Head of caudate nucleus (tissue), 42 donors: Measurements from ENCODE around the gene GRID1.

Source experiments
- DNase-seq, 42 donors: peaks; one replicate each; pipeline versions ENCODE4 v3.0.0 to v3.0.0-alpha.2; 2020 to 2021; ENCODE audit warnings: mixed read lengths in 7 of 42
- intact Hi-C: fragments of 100-400 bp; cut with DNase I; formaldehyde crosslinking; loops from one replicate; pipeline ENCODE4 v1.15.0; 2022

The GRID1 gene

DNA sequence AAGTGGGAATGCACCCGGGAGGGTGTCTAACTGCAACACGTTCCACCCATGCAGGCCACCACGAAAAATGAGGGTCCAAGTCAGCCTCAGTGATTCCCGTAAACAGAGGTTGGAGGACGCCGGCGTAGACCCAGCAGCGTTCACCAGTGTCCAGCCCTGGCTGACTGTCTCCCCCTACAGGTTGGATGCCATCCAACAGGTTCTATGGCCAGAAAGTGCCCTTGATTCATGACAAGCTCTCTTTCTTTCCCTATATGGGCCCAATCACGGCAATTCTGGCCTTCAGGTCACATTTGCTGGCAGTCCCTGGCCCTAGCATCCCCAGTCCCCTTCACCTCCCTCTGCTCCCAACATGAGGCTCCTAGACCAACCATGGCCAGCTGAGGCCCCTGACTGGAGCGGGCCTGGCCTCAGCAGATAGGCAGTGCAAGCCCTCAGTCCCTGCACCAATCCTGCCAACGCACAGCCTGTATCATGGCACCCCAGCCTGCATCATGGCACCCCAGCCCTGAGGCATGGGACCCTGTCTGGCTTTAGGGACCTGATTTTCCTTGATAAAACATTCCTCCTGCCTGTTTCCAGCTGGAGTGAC is 227.4 kb downstream of the GRID1 start:
- DNase-seq, result peak in 39 of 42 donors; percentile 17 to 84 (median 57)
- intact Hi-C loops, result no loop called here

DNA sequence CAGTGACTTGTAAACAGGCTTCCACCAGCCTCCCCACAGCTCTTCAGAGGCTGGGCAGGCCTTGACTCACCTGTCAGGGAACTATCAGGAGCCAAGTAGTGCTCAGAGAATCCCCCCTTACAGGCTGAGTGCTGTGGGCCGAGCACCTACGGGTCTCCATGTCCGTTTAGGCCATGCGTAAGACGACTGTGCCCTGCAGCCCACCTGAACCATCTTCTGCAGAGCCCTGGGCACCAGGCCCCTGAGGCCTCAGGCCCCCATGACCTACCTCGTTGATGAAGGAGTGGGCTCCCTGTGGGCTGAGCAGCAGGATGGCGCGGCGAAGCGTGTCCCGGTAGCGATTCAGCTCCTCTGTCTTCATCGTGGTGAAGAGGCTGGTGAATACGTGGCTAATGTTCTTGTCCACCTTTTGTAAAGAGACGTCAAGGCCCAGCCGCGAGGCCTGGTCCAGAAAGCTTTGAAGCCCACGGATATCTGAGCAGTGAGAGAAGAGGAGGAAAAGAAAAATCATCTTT is 228.0 kb downstream of the GRID1 start:
- intact Hi-C loops, result no loop called here
- DNase-seq, result no peak

DNA sequence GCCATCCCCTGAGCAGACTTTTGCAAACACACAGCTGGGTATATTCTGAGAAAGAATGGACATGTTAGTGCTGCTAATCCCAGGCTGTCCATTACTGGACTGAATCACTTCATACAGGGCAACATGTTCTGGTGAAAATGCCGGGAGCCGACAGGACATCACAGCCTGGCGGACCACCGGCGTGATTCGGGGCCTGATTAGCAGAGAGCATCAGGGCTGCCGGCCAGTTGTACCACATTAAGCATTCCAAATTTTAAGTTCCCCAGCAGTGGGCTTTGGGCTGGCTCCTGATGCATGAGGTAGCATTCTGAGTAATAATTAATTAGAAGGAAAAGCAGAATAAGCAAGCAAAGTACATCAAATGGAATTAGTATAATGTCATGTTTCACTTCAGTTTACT is 229.0 kb downstream of the GRID1 start:
- no peak for DNase-seq
- intact Hi-C loops, result no loop called here

DNA sequence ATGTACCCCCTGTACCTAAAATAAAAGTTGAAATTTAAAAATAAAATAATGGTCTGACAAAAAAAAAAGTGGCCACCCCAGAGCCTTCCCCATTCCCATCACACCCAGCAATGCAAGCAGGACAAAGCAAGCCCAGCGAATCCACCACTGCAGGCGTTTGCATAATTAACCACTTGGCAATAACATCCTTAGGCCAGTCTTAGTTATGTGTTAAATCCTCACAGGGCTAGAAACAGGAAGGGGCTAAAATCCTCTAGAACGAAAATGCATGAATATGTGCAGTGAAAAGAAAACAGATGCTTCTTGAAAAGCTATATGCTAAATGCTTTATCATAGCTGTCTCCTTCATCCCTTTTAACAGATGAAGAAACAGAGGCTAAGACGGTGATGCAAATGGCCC is 229.7 kb downstream of the GRID1 start:
- DNase-seq, result no peak
- intact Hi-C loops, result no loop called here

DNA sequence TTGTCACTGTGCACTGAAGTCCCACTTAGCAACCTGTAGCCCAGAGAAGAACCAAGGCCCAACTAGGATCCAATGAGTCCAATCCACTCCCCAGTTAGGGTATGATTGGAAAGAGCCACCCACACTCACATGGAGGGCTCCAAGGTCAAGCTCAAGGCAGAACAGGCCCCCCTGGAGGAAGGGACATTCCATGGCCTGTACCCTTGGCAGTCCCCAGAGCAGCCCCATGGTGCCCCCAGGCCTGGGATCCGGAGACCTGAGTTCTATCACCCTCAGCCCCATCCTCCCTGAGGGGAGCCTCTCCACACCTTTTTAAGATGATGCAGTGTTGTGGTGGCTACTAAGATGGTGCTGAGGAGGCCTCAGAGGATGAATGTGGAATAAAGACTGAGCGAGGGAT is 231.4 kb downstream of the GRID1 start:
- intact Hi-C loops, result no loop called here
- DNase-seq, result no peak

DNA sequence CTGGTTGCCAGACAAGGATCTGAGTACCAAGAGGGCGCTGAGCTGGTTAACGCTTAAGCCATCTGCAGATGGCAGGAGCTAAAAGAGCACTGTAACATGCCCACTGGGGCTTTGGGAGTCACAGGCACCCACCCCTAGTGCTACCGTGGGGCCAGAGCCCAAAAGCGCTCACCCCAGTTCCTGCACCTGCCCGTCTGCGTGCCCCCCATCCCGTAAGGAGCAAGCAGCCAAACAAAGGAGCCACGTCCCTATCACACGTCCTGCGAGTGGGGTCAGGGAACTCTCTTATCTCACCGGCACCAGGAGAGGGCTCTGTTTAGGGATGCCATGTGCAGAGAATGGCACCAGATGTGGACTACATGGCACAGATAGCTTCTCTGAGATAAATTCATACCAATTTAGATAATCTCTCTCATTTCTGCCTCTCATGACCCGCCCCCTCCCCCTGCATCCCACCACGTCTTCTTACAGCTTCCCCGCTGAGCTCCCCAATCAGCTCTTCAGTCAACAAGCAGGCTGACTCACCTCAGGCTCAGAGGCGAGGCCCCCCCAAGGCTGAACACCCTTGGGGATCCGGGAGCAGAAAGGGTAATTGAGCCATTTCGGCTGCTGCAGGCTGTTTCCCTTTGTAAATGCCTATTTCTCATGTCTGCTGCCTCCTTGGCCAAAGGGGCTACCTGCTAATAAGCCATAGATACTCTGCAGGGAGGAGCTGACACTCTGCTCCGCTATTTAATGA is 235.7 kb downstream of the GRID1 start:
- intact Hi-C loops, result no loop called here
- DNase-seq, result peak in 6 of 42 donors; percentile 24 to 56 (median 36)

DNA sequence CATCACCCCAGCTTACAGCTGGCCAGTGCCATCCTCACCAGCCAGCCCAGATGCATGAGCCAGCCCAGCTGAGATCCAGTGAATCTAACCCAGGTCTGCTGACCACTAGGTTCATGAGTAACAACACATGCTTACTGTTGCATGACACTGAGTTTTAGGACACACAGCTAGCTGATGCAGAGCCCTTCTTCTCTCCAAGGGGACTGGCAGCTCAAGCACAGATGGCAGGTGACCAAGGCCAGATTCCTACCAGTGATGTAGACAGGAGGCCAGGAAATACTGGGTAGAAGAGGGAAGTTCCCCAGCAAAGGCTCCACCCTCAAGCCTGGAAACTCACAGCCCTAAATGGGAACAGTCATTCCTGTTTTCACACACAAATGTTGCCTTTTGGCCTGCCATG is 236.6 kb downstream of the GRID1 start:
- intact Hi-C loops, result no loop called here
- no peak for DNase-seq

DNA sequence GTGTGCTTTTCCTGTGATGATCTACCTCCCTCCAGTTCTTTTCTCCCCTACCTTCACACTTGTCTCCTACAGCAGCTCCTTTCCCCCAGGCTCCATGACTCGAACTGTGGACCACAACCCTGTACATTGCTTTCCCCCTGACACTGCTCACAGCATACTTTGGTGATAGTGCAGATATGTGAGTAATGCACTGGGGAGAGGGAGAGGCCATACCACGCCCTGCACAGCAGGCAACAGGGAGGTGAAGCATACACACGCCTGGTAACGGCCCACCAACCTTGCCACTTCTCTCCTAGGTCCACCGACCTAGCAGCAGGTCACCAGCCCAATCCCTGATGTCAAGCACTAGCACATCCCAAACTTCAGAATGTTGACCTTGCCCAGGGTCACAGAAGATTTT is 238.2 kb downstream of the GRID1 start:
- DNase-seq, result no peak
- intact Hi-C loops, result no loop called here

DNA sequence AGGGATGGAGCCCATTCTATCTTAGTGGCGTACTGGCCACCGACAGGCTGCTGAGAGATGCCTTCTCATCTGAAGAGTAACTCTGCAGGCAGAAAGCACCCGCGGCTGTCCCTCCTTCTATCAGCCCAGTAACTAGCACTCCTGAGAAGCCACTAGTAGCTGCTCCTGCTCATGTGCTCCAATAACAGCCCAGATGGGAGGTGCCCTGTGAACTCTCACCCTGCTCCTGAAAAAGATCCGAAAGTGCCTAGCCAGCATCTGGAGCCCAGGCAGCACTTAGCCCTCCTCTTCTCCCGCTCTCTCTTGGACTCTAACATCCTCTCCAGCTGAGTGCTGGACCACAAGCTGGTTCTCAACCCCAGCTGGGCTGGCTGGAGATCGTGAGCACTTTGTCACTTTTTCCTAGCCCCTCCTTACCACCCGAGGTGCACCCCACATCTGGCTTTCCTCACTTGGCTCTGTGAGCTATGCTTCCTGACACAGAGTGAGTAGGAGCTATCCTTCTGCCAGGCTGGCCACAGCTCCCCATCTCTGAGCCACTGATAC is 239.2 kb downstream of the GRID1 start:
- intact Hi-C loops, result no loop called here
- DNase-seq, result no peak

DNA sequence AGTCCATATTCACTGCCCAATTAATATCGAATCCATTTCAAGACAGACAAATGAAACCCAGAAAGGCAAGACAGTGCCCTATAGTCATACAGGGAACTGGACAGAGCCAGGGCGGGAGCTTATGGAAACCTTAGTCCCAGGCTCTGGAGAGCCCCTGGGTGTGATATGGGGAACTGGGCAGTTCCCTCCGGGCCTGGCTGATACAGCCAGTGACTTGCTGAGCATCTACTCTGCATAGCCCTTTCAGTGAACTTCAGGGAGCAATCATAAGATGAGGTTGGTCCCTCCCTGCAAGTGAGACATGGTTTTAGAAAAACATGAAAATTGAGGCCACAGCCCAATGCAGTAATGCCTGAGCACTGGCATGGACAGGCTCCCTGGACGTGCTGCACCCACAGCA is 241.9 kb downstream of the GRID1 start:
- no peak for DNase-seq
- intact Hi-C loops, result no loop called here

DNA sequence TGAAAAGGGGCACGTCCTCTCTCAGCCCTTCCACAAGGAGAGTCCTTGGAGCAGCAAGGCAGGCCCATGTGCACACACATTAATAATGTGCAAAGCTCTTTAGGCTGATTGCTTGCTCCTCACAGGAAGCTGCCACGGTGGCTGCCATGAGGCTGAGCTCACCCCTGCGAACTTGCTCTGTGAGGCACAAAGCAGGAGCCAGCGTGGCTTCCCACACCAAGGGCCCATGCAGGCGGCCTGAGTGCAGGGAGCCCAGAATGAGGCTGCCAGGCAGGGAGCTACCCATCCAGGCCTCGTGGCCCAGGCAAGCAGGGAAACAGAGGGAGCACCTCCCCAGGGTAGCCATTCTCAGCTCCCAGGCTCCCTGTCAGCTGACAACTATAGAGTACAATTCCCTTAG is 242.9 kb downstream of the GRID1 start:
- DNase-seq, result no peak
- intact Hi-C loops, result no loop called here

DNA sequence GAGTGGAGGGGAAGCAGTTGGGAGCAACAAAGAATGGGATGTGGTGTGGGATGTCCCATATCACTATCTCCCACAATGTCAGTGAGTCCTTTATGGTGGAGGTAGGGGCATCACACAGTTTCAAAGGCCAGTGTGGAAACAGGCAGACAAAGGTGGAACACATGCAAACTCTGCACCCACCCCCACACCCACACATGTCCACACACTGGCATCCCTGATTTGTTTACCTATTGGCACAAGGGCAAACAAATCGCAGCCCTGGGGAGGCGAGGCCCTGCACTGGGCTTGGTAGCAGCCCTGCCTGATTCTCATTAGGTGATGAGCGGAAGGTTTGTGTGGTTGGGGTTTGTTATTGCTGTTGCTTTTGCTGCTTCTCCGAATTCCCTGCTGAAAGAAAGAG is 243.3 kb downstream of the GRID1 start:
- intact Hi-C loops, result no loop called here
- no peak for DNase-seq

DNA sequence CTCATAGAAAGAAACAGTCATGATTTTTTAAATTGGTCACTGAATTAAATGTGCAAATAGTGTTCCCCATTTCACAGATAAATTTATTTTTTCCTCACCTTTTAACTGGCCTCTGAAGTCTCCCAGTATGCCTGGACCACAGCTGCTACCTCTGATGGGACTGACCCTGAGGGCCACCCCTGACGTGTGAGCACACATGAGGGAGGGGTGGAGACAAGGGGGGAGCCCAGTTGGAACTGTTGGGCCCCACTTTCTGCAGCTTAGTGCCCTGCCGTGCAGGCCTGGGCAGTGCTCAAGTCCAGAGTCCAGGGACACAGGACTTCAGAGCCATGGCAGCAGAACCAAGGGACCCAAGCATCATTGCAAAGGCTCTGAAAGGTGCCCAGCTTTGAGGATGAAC is 243.9 kb downstream of the GRID1 start:
- no peak for DNase-seq
- intact Hi-C loops, result no loop called here

DNA sequence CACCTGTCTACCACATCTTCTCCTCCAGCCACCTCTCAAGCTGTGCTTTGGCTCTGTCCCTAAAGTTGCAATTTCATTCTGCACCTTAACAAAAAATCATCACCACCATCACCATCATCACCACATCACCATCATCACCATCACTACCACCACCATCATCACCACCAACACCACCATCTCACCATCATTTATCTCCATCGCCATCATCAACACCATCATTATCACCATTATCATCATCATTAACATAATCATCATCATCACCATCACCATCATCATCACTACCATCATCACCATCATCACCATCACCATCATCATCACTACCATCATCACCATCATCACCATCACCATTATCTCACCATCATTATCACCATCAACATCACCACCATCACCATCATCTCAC is 245.4 kb downstream of the GRID1 start:
- intact Hi-C loops, result no loop called here

DNA sequence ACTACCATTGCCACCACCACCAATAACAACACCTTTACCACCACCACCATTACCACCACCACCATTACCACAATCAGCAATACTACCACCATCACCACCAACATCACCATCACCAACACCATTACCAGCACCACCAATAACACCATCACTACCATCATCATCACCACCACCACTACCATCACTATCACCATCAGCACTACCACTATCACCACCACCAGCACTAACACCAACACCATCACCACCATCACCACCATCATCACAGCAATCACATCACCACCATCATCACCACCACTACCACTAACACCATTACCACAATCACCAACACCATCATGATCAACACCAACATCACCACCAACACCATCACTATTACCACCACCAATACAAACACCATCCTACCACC is 249.5 kb downstream of the GRID1 start:
- intact Hi-C loops, result no loop called here
- no peak for DNase-seq

More for the DNA sequence above, 245.4 kb downstream of the GRID1 start:
- DNase-seq, result no peak

DNA sequence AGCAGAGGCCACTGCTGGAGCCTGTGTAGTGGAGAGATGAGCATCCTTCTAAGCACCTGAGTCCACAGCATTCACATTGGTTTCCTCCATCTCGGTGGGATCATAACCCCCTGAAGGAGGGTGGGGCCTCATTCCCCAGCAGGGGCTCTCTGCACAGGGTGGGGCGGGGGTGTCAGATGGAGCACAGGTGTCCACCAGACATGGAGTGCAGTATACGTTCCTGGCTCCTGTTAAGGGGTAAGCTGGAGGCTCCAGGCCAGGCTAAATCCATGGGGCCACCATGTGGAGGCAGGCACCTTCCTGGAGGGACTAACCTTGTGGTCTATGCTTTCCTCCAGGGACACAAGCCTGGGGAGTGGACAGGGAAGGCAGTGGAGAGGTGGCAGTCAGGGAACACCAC is 252.6 kb downstream of the GRID1 start:
- peak in 1 of 42 donors; percentile 2 for DNase-seq

DNA sequence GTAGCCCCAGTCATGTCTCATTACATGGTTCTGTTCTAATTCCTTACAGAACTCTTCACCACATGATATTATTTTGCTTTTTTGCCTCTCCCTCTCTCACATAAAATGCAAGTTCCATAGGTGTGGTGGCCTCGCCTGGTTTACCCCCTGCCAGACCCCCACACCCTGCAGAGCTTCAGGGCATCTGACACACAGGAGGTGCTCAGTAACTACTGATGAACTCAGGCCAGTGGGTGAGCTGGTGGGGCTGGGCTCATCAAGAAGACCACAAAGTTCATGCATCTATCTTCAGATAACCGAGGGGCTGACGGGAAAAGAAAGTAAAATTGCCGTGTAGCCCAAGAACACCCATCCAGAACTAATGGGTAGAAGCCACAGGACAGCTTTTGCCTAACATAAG is 253.1 kb downstream of the GRID1 start:
- intact Hi-C loops, result no loop called here
- DNase-seq, result peak in 1 of 42 donors; percentile 0

More for the DNA sequence above, 252.6 kb downstream of the GRID1 start:
- intact Hi-C loops, result no loop called here

DNA sequence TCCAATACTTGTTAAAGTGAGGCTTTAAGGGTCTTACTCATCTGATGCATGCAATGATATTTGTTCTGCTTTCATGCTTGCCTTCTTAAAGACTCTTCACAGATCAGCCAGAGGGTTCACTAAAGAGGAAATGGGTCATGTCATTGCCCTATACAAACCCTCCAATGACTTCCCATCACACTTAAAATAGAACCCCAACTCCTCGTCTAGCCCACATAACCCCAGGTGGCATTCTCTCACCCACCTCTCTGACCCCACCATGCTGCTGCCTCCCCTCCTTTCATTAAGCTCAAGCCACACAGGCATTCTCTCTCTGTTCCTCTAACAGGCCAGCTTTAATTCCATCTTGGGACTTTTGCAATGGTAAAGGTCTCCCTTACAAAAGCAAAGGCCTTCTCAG is 253.6 kb downstream of the GRID1 start:
- intact Hi-C loops, result no loop called here

DNA sequence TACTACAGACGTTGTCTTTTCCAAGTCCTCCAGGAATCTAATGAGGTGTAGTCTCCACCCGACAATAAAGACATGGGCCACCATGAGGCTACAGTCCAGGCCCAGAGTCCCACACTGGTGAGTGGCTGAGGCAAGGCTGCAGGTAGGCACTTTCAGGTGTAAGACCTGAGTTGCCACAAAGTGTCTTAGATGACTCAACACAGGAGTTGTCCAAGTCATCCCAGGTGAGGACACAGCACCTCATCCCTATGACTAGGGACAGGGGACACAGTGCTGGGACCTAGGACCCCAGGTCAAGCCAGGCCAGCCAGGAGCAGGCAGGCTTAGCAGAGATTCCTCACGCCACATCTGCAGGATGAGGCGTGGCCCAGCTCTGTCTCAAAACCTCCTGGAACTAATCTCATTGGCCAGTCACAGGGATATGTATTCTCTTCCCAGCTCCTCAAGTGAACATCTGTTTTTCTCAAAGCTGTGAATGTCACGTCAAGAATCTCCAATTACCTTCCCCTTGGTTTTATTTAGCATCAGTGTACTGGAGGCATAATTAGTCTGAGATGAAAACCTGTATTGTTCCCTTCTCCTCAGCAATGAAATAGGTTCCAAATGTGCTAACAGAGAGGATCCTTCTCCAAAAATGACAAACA is 254.6 kb downstream of the GRID1 start:
- intact Hi-C loops, result no loop called here

More for the DNA sequence above, 253.6 kb downstream of the GRID1 start:
- DNase-seq, result peak in 2 of 42 donors; percentile 0 to 1

DNA sequence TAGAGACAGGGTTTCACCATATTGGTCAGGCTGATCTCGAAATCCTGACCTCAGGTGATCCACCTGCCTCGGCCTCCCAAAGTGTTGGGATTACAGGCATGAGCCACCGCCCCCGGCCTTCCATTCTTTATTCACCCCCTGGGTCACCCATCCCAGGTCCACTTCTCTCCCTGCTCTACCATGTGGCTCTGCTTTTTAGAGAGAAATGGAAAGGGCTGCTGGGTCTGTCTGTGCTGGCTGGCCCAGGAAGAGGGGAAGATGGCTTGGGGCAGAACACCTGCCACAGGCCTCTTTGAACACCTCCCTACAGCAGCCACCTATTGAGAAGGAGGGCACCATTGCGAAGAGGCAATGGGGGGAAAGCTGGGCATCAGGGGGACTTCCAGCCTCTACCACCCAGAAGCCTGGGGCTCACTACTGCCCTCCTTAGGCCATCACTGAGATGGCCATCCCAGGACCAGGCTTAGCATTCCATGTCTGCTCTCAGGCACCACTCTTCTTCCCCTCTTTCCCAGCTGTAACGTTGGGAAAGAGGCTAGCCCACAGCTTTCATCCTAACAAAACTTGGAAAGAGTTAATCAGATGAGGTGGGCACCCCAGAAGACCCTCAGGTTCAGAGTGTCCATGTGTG is 256.3 kb downstream of the GRID1 start:
- intact Hi-C loops, result no loop called here
- DNase-seq, result peak in 2 of 42 donors; percentile 0 to 36

More for the DNA sequence above, 254.6 kb downstream of the GRID1 start:
- DNase-seq, result peak in 2 of 42 donors; percentile 8 to 13
